ENCODE results near the gene DDX41.

Gene DDX41

GRCh38 chr5:177500685-177501522 lies 15.9 kb downstream of the DDX41 start:
- Histone ChIP-seq H3K4me3 (no peak overlapping the region), H3K9me3 (no peaks in the 10 kb centered on the region), H3K36me3 (peaks cover 0 to 5% (median 0%) of the 10 kb centered on the region in 3 donors), H3K27me3 (no peaks in the 10 kb centered on the region), H3K4me1 (peaks cover 0 to 24% (median 15%) of the 10 kb centered on the region in 4 donors), H3K27ac (peak overlapping the region in 1 of 2 donors; percentile 18)
- intact Hi-C loops (cut with DNase I; ENCODE audit: low total_unique reads), result loop anchor here (5.0 kb wide), 1 partner anchor 109 kb away; no protein-coding TSS in a partner anchor
- DNase-seq, result peak; percentile 90 to 92
- peak; percentile 87 to 93 for TF ChIP-seq CTCF (IDR thresholded peaks at IDR 0.05)

GRCh38 chr5:177499842-177500241 lies 16.9 kb downstream of the DDX41 start:
- DNase-seq, result no peak
- no peak overlapping the region for H3K4me3 ChIP-seq
- H3K36me3 ChIP-seq, result peaks cover 0 to 5% (median 0%) of the 10 kb centered on the region in 3 donors
- peaks cover 0 to 35% (median 26%) of the 10 kb centered on the region in 4 donors for H3K4me1 ChIP-seq
- intact Hi-C loops (cut with DNase I; ENCODE audit: low total_unique reads), result loop anchor here (2.0 to 5.0 kb wide), 2 partner anchors 45 to 108 kb away; no protein-coding TSS in a partner anchor
- H3K27ac ChIP-seq, result peak overlapping the region in 1 of 2 donors; percentile 18
- TF ChIP-seq CTCF (IDR thresholded peaks at IDR 0.05), result no peak
- H3K9me3 ChIP-seq, result no peaks in the 10 kb centered on the region
- H3K27me3 ChIP-seq, result no peaks in the 10 kb centered on the region

- Histone ChIP-seq H3K4me3 (peak overlapping the region; percentile 83 to 100), H3K36me3 (peaks cover 0 to 7% (median 5%) of the 10 kb centered on the region in 3 donors), H3K9me3 (no peaks in the 10 kb centered on the region), H3K27me3 (no peaks in the 10 kb centered on the region), H3K4me1 (peaks cover 7 to 51% (median 42%) of the 10 kb centered on the region in 4 donors), H3K27ac (peak overlapping the region; percentile 92 to 100)
- intact Hi-C loops (cut with DNase I; ENCODE audit: low total_unique reads), result loop anchor here (2.0 kb wide), 1 partner anchor 43 kb away; no protein-coding TSS in a partner anchor
- no peak for DNase-seq
- no peak for TF ChIP-seq CTCF (IDR thresholded peaks at IDR 0.05)
These were observed 18.6 kb downstream of the DDX41 start for GRCh38 chr5:177498013-177498787.

- no peaks in the 10 kb centered on the region for H3K27me3 ChIP-seq
- intact Hi-C loops (cut with DNase I; ENCODE audit: low total_unique reads), result loop anchor here (2.0 kb wide), 1 partner anchor 43 kb away; no protein-coding TSS in a partner anchor
- H3K4me3 ChIP-seq, result peak within 1 kb of the TSS; percentile 83 to 100
- peaks cover 7 to 59% (median 50%) of the 10 kb centered on the region in 4 donors for H3K4me1 ChIP-seq
- peak; percentile 96 to 99 for DNase-seq
- H3K9me3 ChIP-seq, result no peaks in the 10 kb centered on the region
- peaks cover 2 to 10% (median 6%) of the 10 kb centered on the region in 3 donors for H3K36me3 ChIP-seq
- peak in 1 of 2 experiments; percentile 1 for TF ChIP-seq CTCF (IDR thresholded peaks at IDR 0.05)
- H3K27ac ChIP-seq, result peak within 1 kb of the TSS; percentile 92 to 100
These were observed 19.3 kb downstream of the DDX41 start, which contains the start of gene PDLIM7 for GRCh38 chr5:177497292-177498012. Gene PDLIM7, minus strand, starts transcription at chr5:177497604. Its CDS starts 1,092 bp downstream, at chr5:177496512.

Data from tibial artery (tissue), 4 donors.